Panc1 (cell line): ENCODE data around the gene CREB5. TPM values are rescaled to one million over a fixed set of nuclear protein-coding genes. Genes with fewer than 3 reads are reported as not detected.

ENCODE experiments used
- ATAC-seq: fragments of 200-7000 bp; cut with Tn5 transposase; 2 replicates; pipeline ENCODE4 v1.9.1; 2020; ENCODE audit warnings: mild to moderate bottlenecking, moderate library complexity
- BruUV-seq: library from RNA; stranded (reverse); fragments of 400-500 nt; replicated peaks from 2 replicates; lab custom pipeline; 2021; lab: Mats Ljungman, UMichigan
- CTCF ChIA-PET: fragments of 300-600 bp; sonication (Branson Sonifier 250); formaldehyde crosslinking; loops from one replicate; lab custom pipeline; 2022; ENCODE audit warnings: antibody characterized with exemption; lab: Charles Lee
- POLR2A ChIA-PET: fragments of 300-600 bp; sonication (Branson Sonifier 250); formaldehyde crosslinking; loops from one replicate; lab custom pipeline; 2022; ENCODE audit warnings: antibody characterized with exemption; lab: Charles Lee
- DNase-seq: peaks from one replicate; pipeline ENCODE4 v3.0.0-alpha.2; 2010; ENCODE audit warnings: low read depth, low spot score
- H3K27ac ChIP-seq: 2 replicates; pipeline ENCODE4 v1.5.1; 2011; ENCODE audit warnings: mild to moderate bottlenecking, low read length, inconsistent platforms
- H3K27me3 ChIP-seq: fragments of 200-500 bp; sonication (Bioruptor generic); 2 replicates; pipeline ENCODE4 v1.6.0; 2014; ENCODE audit warnings: low read length, inconsistent platforms; ENCODE audit not compliant: control insufficient read depth, insufficient read depth
- H3K36me3 ChIP-seq: fragments of 200-500 bp; sonication (Bioruptor generic); 2 replicates; pipeline ENCODE4 v1.5.1; 2014; ENCODE audit warnings: inconsistent platforms, mild to moderate bottlenecking, low read length, moderate library complexity; ENCODE audit not compliant: control insufficient read depth, insufficient read depth
- H3K4me1 ChIP-seq: 2 replicates; pipeline ENCODE4 v1.5.1; 2011; ENCODE audit warnings: inconsistent platforms, mild to moderate bottlenecking, low read length, moderate library complexity; ENCODE audit not compliant: control insufficient read depth, insufficient read depth
- H3K4me3 ChIP-seq, 2 experiments: 2 replicates each; pipeline ENCODE4 v1.5.1; 2011 to 2012; ENCODE audit warnings: low read depth in 2 of 2, low read length in 2 of 2, mild to moderate bottlenecking in 2 of 2, inconsistent platforms in 1 of 2, moderate library complexity in 1 of 2
- H3K9me3 ChIP-seq: fragments of 200-500 bp; sonication (Bioruptor generic); 2 replicates; pipeline ENCODE4 v1.5.1; 2014; ENCODE audit warnings: low read depth, mild to moderate bottlenecking, inconsistent platforms, low read length, moderate library complexity; ENCODE audit not compliant: control insufficient read depth, insufficient read depth
- CTCF ChIP-seq: fragments of 450-650 bp; IDR thresholded peaks from 2 replicates; pipeline ENCODE4 v1.5.1; 2017; ENCODE audit warnings: mild to moderate bottlenecking
- POLR2AphosphoS5 ChIP-seq: IDR thresholded peaks from 2 replicates; pipeline ENCODE4 v1.6.1; 2012; ENCODE audit warnings: mild to moderate bottlenecking, low read depth, low read length, moderate library complexity
- REST ChIP-seq, 2 experiments: IDR thresholded peaks; 2 replicates each; pipeline ENCODE4 v1.6.1; 2011 to 2012; ENCODE audit warnings: low read depth in 2 of 2, control low read depth in 1 of 2, low read length in 1 of 2, mild to moderate bottlenecking in 1 of 2, moderate library complexity in 1 of 2; ENCODE audit not compliant: insufficient read depth in 1 of 2
- SIN3A ChIP-seq: IDR thresholded peaks from 2 replicates; pipeline ENCODE4 v1.6.1; 2012; ENCODE audit warnings: low read depth, mild to moderate bottlenecking, low read length, moderate library complexity, borderline replicate concordance; ENCODE audit not compliant: insufficient read depth
- TCF7L2 ChIP-seq: IDR thresholded peaks from 2 replicates; pipeline ENCODE4 v1.6.1; 2011; ENCODE audit warnings: mild to moderate bottlenecking, low read depth, low read length, inconsistent platforms
- in situ Hi-C: cut with HindIII; loops from 2 replicates; pipeline ENCODE4 v1.10.0; 2016; ENCODE audit warnings: low sequenced_read_pairs, low pct_unique_long_range_greater_than_20kb
- intact Hi-C: fragments of 100-400 bp; cut with micrococcal nuclease; formaldehyde crosslinking; loops from one replicate; pipeline ENCODE4 v1.10.0; 2022; ENCODE audit not compliant: unreplicated experiment
- total RNA-seq: library from RNA; stranded (reverse); gene quantifications from one replicate; pipeline ENCODE4 v1.2.1, GENCODE V29; 2021; ENCODE audit not compliant: unreplicated experiment

The CREB5 gene
- total RNA-seq, 1 experiment from 2014 or later = 3.1 TPM

GRCh38 chr7:28392289-28392688 lies 20.0 kb upstream of the CREB5 start:
- no TSS peak for BruUV-seq
- CTCF ChIA-PET = no interaction called here
- no peak for TF ChIP-seq POLR2AphosphoS5
- no peak for TF ChIP-seq CTCF
- TF ChIP-seq REST (IDR thresholded peaks at IDR 0.05; ENCODE audit: insufficient read depth in 1 of 2, low read depth in 2 of 2, low read length in 1 of 2) = no peak
- TF ChIP-seq SIN3A = no peak
- TF ChIP-seq TCF7L2 = no peak
- in situ Hi-C loops (no loop called here), intact Hi-C loops (no loop called here)
- POLR2A ChIA-PET = no interaction called here
- ATAC-seq (no peak), DNase-seq (no peak)
- Histone ChIP-seq H3K27me3 (peaks cover 13% of the 10 kb centered on the region; the same call in 1 of the 2 replicates), H3K36me3 (no peaks in the 10 kb centered on the region), H3K27ac (no peak overlapping the region), H3K9me3 (no peaks in the 10 kb centered on the region), H3K4me1 (0 out of 2 replicates have a peak, but pooled peaks cover 3% of the 10 kb centered on the region), H3K4me3 (no peak overlapping the region)

- BruUV-seq = no TSS peak
- no peak for TF ChIP-seq TCF7L2
- no peak for TF ChIP-seq SIN3A
- TF ChIP-seq CTCF = no peak
- CTCF ChIA-PET = no interaction called here
- Histone ChIP-seq H3K36me3 (no peaks in the 10 kb centered on the region), H3K4me1 (no peaks in the 10 kb centered on the region), H3K27me3 (peaks cover 10% of the 10 kb centered on the region; the same call in 1 of the 2 replicates), H3K9me3 (no peaks in the 10 kb centered on the region), H3K4me3 (no peak overlapping the region), H3K27ac (no peak overlapping the region)
- ATAC-seq = no peak
- in situ Hi-C loops (no loop called here), intact Hi-C loops (no loop called here)
- no peak for DNase-seq
- POLR2A ChIA-PET = no interaction called here
Observed at GRCh38 chr7:28395404-28395803, 16.9 kb upstream of the CREB5 start.
